KMS-11 (cell line): ENCODE results near the gene TNNT3.

ENCODE experiments used
- H2AFZ ChIP-seq: fragments of 200-600 bp; sonication (generic); 2 replicates; pipeline ENCODE4 v1.6.1; 2016; ENCODE audit warnings: antibody characterized with exemption, mixed run types, low read depth
- H3K27ac ChIP-seq: fragments of 200-600 bp; sonication (generic); 2 replicates; pipeline ENCODE4 v1.6.1; 2016; ENCODE audit warnings: mild to moderate bottlenecking, mixed run types
- H3K27me3 ChIP-seq: fragments of 200-600 bp; sonication (generic); 2 replicates; pipeline ENCODE4 v1.6.1; 2017; ENCODE audit warnings: mild to moderate bottlenecking, low read depth, mixed run types, moderate library complexity; ENCODE audit not compliant: insufficient read depth
- H3K36me3 ChIP-seq: fragments of 200-600 bp; sonication (generic); 2 replicates; pipeline ENCODE4 v1.6.1; 2017; ENCODE audit warnings: mild to moderate bottlenecking, mixed run types; ENCODE audit not compliant: insufficient read depth
- H3K4me1 ChIP-seq: fragments of 200-600 bp; sonication (generic); 2 replicates; pipeline ENCODE4 v1.6.1; 2016; ENCODE audit warnings: mild to moderate bottlenecking, low read depth, mixed run types; ENCODE audit not compliant: poor library complexity, severe bottlenecking
- H3K4me2 ChIP-seq: fragments of 200-600 bp; sonication (generic); 2 replicates; pipeline ENCODE4 v1.7.0; 2016; ENCODE audit warnings: mild to moderate bottlenecking, mixed run types
- H3K4me3 ChIP-seq: fragments of 200-600 bp; sonication (generic); IDR thresholded peaks from 2 replicates; pipeline ENCODE4 v1.6.1; 2017; ENCODE audit warnings: low read depth, low read length, mixed read lengths; ENCODE audit not compliant: insufficient read depth
- H3K79me2 ChIP-seq: fragments of 200-600 bp; sonication (generic); 2 replicates; pipeline ENCODE4 v1.6.1; 2016; ENCODE audit warnings: low read depth, mixed run types; ENCODE audit not compliant: insufficient read depth
- H3K9ac ChIP-seq: fragments of 200-600 bp; sonication (generic); 2 replicates; pipeline ENCODE4 v1.6.1; 2016; ENCODE audit warnings: mild to moderate bottlenecking, mixed run types
- H4K20me1 ChIP-seq: fragments of 200-600 bp; sonication (generic); 2 replicates; pipeline ENCODE4 v1.6.1; 2016; ENCODE audit warnings: mild to moderate bottlenecking, mixed run types; ENCODE audit not compliant: insufficient read depth
- CTCF ChIP-seq: fragments of 200-600 bp; sonication (generic); conservative IDR thresholded peaks from 2 replicates; pipeline ENCODE4 v1.6.1; 2017; ENCODE audit warnings: low read depth, mild to moderate bottlenecking, antibody characterized with exemption, low read length, moderate library complexity, mixed read lengths

TNNT3 gene

GRCh38 chr11:1931341-1932104 lies 12.0 kb downstream of the TNNT3 start:
- H3K4me1 ChIP-seq = no peaks in the 10 kb centered on the region
- no peak overlapping the region for H3K4me2 ChIP-seq
- H3K4me3 ChIP-seq = no peak overlapping the region

DNA sequence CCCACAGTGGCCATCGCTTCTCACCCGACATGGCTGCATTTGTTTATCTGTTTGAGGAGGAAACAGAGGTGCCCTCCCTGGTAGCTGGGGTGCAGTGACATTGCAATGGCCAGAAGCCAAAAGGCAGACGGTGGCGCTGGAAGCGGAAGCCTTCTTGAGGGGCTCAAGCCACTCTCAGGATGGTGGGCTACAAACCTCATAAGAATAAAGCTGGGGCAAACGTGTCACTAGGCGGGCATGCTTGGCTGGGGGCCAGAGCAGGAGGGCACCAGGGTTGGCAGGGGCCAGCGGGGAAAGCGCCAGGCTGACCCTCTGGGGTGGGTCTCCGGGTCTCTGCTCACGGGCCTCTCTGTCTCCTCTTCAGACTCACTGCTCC lies 12.6 kb downstream of the TNNT3 start:
- Histone ChIP-seq H3K4me3 (no peak overlapping the region), H3K27me3 (peaks cover 90% of the 10 kb centered on the region), H3K27ac (no peak overlapping the region), H3K9ac (no peak overlapping the region), H3K36me3 (no peaks in the 10 kb centered on the region), H3K79me2 (no peaks in the 10 kb centered on the region), H3K4me2 (no peak overlapping the region), H3K4me1 (no peaks in the 10 kb centered on the region), H2AFZ (no peak overlapping the region), H4K20me1 (no peaks in the 10 kb centered on the region)
- TF ChIP-seq CTCF = no peak

More at GRCh38 chr11:1931341-1932104, 12.0 kb downstream of the TNNT3 start:
- Histone ChIP-seq H2AFZ (no peak overlapping the region), H3K9ac (no peak overlapping the region), H3K27me3 (peaks cover 90% of the 10 kb centered on the region), H3K79me2 (no peaks in the 10 kb centered on the region), H3K27ac (no peak overlapping the region), H3K36me3 (no peaks in the 10 kb centered on the region), H4K20me1 (no peaks in the 10 kb centered on the region)
- TF ChIP-seq CTCF = no peak

GRCh38 chr11:1932681-1933080 lies 13.2 kb downstream of the TNNT3 start:
- Histone ChIP-seq H3K36me3 (no peaks in the 10 kb centered on the region), H4K20me1 (no peaks in the 10 kb centered on the region), H3K4me2 (no peak overlapping the region), H3K27me3 (peaks cover 90% of the 10 kb centered on the region), H3K27ac (no peak overlapping the region), H3K4me3 (no peak overlapping the region), H3K4me1 (no peaks in the 10 kb centered on the region), H3K9ac (no peak overlapping the region), H3K79me2 (no peaks in the 10 kb centered on the region), H2AFZ (no peak overlapping the region)
- TF ChIP-seq CTCF = no peak

GRCh38 chr11:1933416-1934334 lies 14.2 kb downstream of the TNNT3 start:
- Histone ChIP-seq H3K79me2 (no peaks in the 10 kb centered on the region), H2AFZ (no peak overlapping the region), H3K27ac (no peak overlapping the region), H3K4me3 (no peak overlapping the region), H3K9ac (no peak overlapping the region), H3K4me2 (no peak overlapping the region), H3K4me1 (no peaks in the 10 kb centered on the region), H3K27me3 (peaks cover 89% of the 10 kb centered on the region), H3K36me3 (no peaks in the 10 kb centered on the region), H4K20me1 (no peaks in the 10 kb centered on the region)
- no peak for TF ChIP-seq CTCF
